IPS DF 4.7 (cell line): ENCODE measurements around the gene CTSA.

Experiments used
- DNase-seq: peaks from one replicate; pipeline ENCODE4 v3.0.0-alpha.2; 2013; ENCODE audit warnings: low spot score; ENCODE audit errors: extremely low read depth

CTSA gene

DNA sequence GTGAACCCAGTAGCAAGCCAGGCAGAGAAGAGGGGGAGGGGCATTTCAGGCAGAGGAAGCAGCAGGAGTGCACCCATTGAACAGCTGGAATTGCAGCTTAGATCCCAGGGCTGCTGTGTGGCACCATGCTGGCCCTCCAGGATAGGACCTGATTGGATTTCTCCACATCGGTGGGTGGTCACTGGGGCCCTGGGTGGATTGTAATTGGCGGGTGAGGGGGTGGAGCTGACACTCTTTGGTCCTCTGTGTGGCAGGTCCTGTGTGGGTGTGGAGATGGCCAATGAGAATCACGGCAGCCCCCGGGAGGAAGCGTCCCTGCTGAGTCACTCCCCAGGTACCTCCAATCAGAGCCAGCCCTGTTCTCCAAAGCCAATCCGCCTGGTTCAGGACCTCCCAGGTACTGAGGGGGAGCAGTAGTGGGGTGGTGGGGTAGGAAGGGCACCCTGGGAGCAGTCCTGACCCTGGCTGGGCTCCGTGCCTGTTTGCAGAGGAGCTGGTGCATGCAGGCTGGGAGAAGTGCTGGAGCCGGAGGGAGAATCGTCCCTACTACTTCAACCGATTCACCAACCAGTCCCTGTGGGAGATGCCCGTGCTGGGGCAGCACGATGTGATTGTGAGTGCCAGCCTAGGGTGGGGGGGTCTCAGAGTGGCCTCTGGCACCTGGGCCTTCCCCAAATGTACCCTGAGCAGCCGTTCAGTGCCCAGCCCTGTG is 47.7 kb downstream of the CTSA start:
- DNase-seq = no peak

DNA sequence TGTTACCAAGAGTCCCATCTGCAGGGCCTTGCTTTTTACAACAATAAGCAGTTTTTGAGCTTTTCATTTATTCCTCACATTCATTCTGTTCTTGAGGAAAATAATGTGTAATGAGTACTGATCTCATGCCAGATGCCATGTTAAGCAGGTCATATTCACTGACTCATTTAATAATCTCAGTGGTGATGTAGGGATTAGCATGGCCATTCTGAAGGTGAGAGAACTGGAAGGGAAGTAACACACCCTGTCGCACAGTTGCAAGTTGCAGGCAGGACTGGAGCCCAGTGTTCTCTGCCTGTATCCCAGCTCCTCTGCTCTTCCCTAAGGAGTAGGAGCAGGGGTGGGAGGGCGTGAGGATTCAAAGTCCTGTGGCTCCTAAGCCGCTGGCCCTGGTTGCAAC is 48.9 kb downstream of the CTSA start:
- no peak for DNase-seq

DNA sequence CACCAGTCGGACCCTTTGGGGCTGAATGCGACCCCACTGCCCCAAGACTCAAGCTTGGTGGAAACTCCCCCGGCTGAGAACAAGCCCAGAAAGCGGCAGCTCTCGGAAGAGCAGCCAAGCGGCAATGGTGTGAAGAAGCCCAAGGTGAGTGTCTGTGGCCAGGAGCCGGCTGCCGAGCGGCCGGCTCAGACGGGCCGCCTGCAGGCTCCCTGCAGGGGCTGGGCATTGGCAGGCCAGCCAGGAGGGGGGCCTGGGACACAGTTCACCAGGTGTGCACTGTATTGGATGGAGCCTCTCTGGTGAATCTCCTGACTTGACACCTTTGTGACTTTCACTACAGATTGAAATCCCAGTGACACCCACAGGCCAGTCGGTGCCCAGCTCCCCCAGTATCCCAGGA is 49.3 kb downstream of the CTSA start:
- no peak for DNase-seq

DNA sequence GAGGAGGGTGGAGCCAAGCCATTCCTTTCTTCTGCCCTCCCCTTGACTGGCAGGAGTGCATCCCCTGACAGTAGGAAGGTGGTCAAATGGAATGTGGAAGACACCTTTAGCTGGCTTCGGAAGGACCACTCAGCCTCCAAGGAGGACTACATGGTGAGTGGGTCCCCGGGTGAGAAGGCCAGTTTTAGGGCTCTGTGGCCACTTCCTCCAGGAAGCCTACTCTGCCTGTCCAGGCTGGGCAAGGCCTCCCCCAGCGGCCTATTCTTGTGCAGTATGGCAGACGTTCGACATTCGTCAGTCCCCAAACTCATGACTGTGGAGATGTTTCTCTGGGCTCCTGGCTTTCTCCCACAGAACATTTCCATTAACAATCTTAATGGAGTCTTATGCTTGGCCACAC is 52.5 kb downstream of the CTSA start:
- no peak for DNase-seq

- no peak for DNase-seq
Measured at GRCh38 chr20:45944151-45944964, 53.2 kb downstream of the CTSA start.

DNA sequence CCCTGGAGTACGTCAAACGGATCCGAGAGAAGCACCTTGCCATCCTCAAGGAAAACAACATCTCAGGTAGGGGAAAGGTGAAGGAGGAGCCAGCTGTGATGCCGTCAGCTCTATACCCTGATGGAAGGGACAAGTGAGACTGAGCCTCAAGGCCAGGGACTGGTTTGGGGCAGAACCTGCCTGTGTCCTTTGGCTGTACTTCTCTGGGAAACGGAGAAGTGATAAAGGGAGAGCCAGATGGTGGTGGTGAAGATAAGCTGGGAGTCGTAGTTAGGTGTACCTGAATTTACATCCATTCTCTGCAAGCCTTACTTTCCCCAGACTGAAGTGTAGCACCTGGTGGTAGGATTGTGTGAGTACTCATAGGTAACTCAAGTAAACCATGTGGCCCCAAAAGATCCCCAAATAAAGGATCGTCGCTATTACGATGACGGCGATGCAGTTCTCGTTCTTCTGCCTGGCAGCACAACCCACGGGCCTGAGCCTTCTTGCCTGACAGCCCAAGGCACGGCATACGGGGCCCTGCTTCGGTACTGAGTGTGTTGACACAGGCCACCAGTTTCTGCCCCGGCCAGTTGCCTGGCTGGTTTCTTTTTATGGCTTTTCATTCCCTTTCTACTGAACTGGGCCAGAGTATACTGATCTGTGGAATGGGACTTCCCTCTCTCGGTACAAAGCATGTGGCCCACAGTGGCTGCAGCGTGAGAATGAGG is 54.0 kb downstream of the CTSA start:
- DNase-seq = no peak

DNA sequence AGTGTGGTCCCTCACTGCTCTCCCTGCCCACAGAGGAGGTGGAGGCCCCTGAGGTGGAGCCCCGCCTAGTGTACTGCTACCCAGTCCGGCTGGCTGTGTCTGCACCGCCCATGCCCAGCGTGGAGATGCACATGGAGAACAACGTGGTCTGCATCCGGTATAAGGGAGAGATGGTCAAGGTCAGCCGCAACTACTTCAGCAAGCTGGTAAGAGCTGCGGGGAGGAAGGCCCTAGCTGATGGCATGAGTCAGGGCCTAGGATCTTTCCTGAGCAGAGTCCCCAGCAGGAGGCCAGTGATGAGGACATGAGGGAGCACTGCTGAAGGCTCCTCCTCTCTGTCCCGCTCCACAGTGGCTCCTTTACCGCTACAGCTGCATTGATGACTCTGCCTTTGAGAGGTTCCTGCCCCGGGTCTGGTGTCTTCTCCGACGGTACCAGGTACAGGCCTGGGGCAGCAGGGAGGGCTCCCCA is 54.6 kb downstream of the CTSA start:
- DNase-seq = no peak

- no peak for DNase-seq
Measured at GRCh38 chr20:45946149-45946970, 55.2 kb downstream of the CTSA start.

DNA sequence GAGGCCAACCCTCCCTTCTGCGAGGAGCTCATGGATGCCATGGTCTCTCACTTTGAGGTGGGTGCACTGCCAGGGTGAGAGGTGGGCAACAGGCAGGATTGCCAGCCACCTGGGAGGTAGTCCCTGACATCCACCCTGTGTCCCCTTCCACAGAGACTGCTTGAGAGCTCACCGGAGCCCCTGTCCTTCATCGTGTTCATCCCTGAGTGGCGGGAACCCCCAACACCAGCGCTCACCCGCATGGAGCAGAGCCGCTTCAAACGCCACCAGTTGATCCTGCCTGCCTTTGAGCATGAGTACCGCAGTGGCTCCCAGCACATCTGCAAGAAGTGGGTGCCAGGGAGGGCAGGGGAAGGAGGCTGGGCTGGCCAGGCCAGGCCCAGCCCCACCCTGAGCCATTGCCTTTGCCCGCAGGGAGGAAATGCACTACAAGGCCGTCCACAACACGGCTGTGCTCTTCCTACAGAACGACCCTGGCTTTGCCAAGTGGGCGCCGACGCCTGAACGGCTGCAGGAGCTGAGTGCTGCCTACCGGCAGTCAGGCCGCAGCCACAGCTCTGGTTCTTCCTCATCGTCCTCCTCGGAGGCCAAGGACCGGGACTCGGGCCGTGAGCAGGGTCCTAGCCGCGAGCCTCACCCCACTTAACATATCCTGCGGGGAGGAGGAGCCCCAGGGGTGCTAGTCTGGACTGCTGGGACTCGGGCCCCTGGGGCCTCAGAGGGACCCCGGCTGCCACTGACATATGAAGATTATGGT is 56.2 kb downstream of the CTSA start:
- no peak for DNase-seq

GRCh38 chr20:45948261-45948733 is 57.2 kb downstream of the CTSA start:
- no peak for DNase-seq
